ENCODE data around the gene PTPRCAP. TPM values are rescaled to one million over a fixed set of nuclear protein-coding genes. Genes with fewer than 3 reads are reported as not detected.

Gene PTPRCAP
- total and polyA plus RNA-seq, 2 experiments from 2014 or later = 0.43 TPM; not detected in 1

DNA sequence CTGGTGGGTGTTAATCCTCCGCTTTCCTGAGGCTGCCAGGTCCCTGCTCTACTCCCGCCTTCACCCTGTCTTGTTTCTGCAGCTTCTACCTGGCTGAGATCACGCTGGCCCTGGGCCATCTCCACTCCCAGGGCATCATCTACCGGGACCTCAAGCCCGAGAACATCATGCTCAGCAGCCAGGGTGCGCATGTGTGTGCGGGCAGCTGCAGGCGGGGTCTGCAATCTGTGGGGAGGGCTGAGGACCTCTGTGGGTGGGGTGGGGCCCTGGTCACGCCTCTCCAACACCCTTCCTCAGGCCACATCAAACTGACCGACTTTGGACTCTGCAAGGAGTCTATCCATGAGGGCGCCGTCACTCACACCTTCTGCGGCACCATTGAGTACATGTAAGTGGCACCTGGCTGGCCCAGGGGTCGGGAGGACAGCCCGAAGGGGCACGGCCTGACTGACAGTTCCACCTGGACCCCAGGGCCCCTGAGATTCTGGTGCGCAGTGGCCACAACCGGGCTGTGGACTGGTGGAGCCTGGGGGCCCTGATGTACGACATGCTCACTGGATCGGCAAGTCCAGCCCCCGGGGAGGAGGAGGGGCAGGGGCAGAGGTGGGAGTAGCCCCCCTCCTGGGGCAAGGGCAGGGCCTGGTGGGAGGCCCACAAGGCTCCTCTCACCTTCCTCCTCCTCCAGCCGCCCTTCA lies 4.7 kb downstream of the PTPRCAP start:
- 88 to 89% methylated on average over 18 to 21 of the region's 22 CpGs for WGBS, 2 experiments (ENCODE audit: low coverage in 1 of 2, low lambda C conversion rate in 2 of 2, missing lambda C conversion rate in 2 of 2)
- DNase-seq = no peak
- no peak overlapping the region for H2AFZ ChIP-seq
- no peaks in the 10 kb centered on the region; the same call in 1 of the 2 replicates for H3K36me3 ChIP-seq (ENCODE audit: low read depth)
- in situ Hi-C loops (cut with MboI) = no loop called here
- H3K79me2 ChIP-seq (ENCODE audit: insufficient read depth) = peaks cover 30% of the 10 kb centered on the region
- H3K9me3 ChIP-seq (ENCODE audit: low read depth) = no peaks in the 10 kb centered on the region
- no peak overlapping the region for H3K27ac ChIP-seq
- H3K9me2 ChIP-seq (ENCODE audit: insufficient read depth) = no peaks in the 10 kb centered on the region
- H3K4me2 ChIP-seq (ENCODE audit: unreplicated experiment) = no peak overlapping the region
- TF ChIP-seq EZH2 (IDR thresholded peaks at IDR 0.05; ENCODE audit: insufficient read depth, poor library complexity, severe bottlenecking) (no peak), EZH2phosphoT487 (IDR thresholded peaks at IDR 0.05; ENCODE audit: insufficient read depth, low read depth) (no peak)
- no peak overlapping the region for H3K9ac ChIP-seq
- no peaks in the 10 kb centered on the region for H3F3A ChIP-seq (ENCODE audit: insufficient read depth)
- peaks cover 7% of the 10 kb centered on the region for H3K4me1 ChIP-seq (ENCODE audit: insufficient read depth)
- no peaks in the 10 kb centered on the region for H3K27me3 ChIP-seq (replicated peaks; ENCODE audit: insufficient read depth)
- H4K20me1 ChIP-seq (ENCODE audit: insufficient read depth) = no peaks in the 10 kb centered on the region
- no peak overlapping the region for H3K4me3 ChIP-seq

DNA sequence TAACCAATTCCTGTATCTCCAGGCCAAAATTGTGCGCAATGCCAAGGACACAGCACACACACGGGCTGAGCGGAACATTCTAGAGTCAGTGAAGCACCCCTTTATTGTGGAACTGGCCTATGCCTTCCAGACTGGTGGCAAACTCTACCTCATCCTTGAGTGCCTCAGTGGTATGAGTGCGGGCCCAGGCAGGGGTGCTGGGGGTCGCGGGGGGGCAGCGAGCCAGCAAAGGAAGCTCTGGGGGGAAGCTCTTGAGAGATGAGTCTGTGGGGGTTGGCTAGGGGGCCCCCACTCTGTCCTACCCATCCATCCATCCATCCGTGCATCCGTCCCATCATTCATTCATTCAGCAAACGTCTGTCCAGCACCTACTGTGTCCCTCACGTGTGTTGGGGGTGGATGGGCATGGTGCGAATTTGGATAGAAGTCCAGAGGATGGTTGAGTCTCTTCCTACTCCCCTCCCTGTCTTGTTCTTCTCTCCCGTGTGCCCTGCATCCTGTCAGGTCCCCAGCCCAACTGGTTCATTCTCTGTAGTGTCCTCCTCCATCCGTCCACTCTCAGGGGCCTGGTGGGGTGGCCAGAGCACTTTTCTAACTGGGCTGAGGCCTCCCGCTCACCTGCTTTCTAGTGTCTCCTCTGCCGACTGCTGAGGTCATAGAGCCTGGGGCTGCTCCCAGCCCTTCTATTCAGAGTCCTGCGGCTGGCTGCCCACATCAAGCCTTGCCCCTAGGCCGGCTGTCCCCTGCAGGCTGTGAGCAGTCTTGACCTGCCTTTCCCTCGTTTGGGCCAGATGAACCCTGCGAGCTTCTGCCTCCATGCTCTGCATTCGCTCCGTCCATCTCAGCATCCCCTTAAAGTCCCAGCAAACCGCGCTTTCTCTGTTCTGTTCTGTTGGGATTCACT lies 5.9 kb downstream of the PTPRCAP start:
- H3K36me3 ChIP-seq (ENCODE audit: low read depth) = no peaks in the 10 kb centered on the region; the same call in 1 of the 2 replicates
- WGBS, 2 experiments (ENCODE audit: low coverage in 1 of 2, low lambda C conversion rate in 2 of 2, missing lambda C conversion rate in 2 of 2) = 88 to 90% methylated on average over 19 to 24 of the region's 24 CpGs
- H3K4me2 ChIP-seq (ENCODE audit: unreplicated experiment) = no peak overlapping the region
- H3K79me2 ChIP-seq (ENCODE audit: insufficient read depth) = peaks cover 30% of the 10 kb centered on the region
- no peaks in the 10 kb centered on the region for H3F3A ChIP-seq (ENCODE audit: insufficient read depth)
- DNase-seq = no peak
- no peaks in the 10 kb centered on the region for H4K20me1 ChIP-seq (ENCODE audit: insufficient read depth)
- TF ChIP-seq EZH2phosphoT487 (IDR thresholded peaks at IDR 0.05; ENCODE audit: insufficient read depth, low read depth) = no peak
- TF ChIP-seq EZH2 (IDR thresholded peaks at IDR 0.05; ENCODE audit: insufficient read depth, poor library complexity, severe bottlenecking) = no peak
- H3K27me3 ChIP-seq (replicated peaks; ENCODE audit: insufficient read depth) = no peaks in the 10 kb centered on the region
- peaks cover 7% of the 10 kb centered on the region for H3K4me1 ChIP-seq (ENCODE audit: insufficient read depth)
- H3K27ac ChIP-seq = no peak overlapping the region
- in situ Hi-C loops (cut with MboI) = no loop called here
- no peak overlapping the region for H3K9ac ChIP-seq
- no peak overlapping the region for H3K4me3 ChIP-seq
- H2AFZ ChIP-seq = no peak overlapping the region
- H3K9me2 ChIP-seq (ENCODE audit: insufficient read depth) = no peaks in the 10 kb centered on the region
- no peaks in the 10 kb centered on the region for H3K9me3 ChIP-seq (ENCODE audit: low read depth)

DNA sequence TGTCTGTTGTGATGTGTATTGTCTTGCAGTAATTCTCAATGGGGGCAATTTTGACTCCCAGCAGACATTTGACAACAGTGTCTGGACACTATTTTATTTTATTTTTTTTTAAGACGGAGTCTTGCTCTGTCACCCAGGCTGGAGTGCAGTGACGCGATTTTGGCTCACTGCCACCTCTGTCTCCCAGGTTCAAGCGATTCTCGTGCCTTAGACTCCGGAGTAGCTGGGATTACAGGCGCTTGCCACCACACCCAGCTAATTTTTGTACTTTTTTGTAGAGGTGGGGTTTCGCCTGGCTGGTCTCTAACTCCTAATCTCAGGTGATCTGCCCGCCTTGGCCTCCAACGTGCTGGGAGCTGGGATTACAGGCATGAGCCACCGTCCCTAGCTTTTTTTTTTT lies 7.8 kb downstream of the PTPRCAP start:
- no peaks in the 10 kb centered on the region for H4K20me1 ChIP-seq (ENCODE audit: insufficient read depth)
- peaks cover 7% of the 10 kb centered on the region for H3K4me1 ChIP-seq (ENCODE audit: insufficient read depth)
- peak overlapping the region; percentile 96 for H3K4me2 ChIP-seq (ENCODE audit: unreplicated experiment)
- TF ChIP-seq EZH2phosphoT487 (IDR thresholded peaks at IDR 0.05; ENCODE audit: insufficient read depth, low read depth) = no peak
- no peak for TF ChIP-seq EZH2 (IDR thresholded peaks at IDR 0.05; ENCODE audit: insufficient read depth, poor library complexity, severe bottlenecking)
- no peaks in the 10 kb centered on the region for H3F3A ChIP-seq (ENCODE audit: insufficient read depth)
- H2AFZ ChIP-seq = no peak overlapping the region
- no peaks in the 10 kb centered on the region for H3K36me3 ChIP-seq (ENCODE audit: low read depth)
- in situ Hi-C loops (cut with MboI) = no loop called here
- H3K27ac ChIP-seq = no peak overlapping the region
- H3K9me3 ChIP-seq (ENCODE audit: low read depth) = no peaks in the 10 kb centered on the region
- DNase-seq = no peak
- 77 to 80% methylated on average over 11 of the region's 11 CpGs for WGBS, 2 experiments (ENCODE audit: low coverage in 1 of 2, low lambda C conversion rate in 2 of 2, missing lambda C conversion rate in 2 of 2)
- H3K79me2 ChIP-seq (ENCODE audit: insufficient read depth) = peaks cover 30% of the 10 kb centered on the region
- H3K9me2 ChIP-seq (ENCODE audit: insufficient read depth) = no peaks in the 10 kb centered on the region
- no peak overlapping the region for H3K4me3 ChIP-seq
- H3K27me3 ChIP-seq (replicated peaks; ENCODE audit: insufficient read depth) = no peaks in the 10 kb centered on the region
- peak overlapping the region; percentile 91 for H3K9ac ChIP-seq

DNA sequence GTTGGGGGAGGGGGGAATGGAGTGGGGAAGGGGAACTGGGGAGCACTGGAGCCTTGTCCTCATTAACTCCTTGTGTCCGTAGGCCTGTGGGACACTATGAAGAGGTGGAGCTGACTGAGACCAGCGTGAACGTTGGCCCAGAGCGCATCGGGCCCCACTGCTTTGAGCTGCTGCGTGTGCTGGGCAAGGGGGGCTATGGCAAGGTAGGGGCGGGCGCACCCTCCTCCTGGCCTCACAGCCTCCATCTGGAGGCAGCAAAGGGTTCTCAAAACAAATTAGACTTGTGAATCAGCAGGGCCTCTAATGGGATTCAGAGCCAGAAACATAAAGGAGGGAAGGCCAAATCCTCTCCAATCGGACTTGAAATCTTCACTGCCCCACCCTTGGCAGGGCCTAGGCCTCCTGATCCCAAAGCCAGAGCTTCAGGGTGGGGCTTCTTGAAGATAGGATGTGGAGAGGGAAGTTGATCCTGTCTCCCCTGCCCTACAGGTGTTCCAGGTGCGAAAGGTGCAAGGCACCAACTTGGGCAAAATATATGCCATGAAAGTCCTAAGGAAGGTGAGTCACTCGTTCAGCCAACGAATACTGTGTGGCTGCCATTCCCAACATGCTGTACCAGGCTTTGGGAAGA lies 8.3 kb downstream of the PTPRCAP start:
- no peaks in the 10 kb centered on the region for H3K9me2 ChIP-seq (ENCODE audit: insufficient read depth)
- no peaks in the 10 kb centered on the region for H4K20me1 ChIP-seq (ENCODE audit: insufficient read depth)
- no peaks in the 10 kb centered on the region for H3K36me3 ChIP-seq (ENCODE audit: low read depth)
- H3K27ac ChIP-seq = peak overlapping the region; percentile 55
- TF ChIP-seq EZH2 (IDR thresholded peaks at IDR 0.05; ENCODE audit: insufficient read depth, poor library complexity, severe bottlenecking) (no peak), EZH2phosphoT487 (IDR thresholded peaks at IDR 0.05; ENCODE audit: insufficient read depth, low read depth) (no peak)
- H3K4me1 ChIP-seq (ENCODE audit: insufficient read depth) = peaks cover 7% of the 10 kb centered on the region
- H3K27me3 ChIP-seq (replicated peaks; ENCODE audit: insufficient read depth) = no peaks in the 10 kb centered on the region
- H3K4me3 ChIP-seq = peak overlapping the region; percentile 98
- no peaks in the 10 kb centered on the region for H3F3A ChIP-seq (ENCODE audit: insufficient read depth)
- no peaks in the 10 kb centered on the region for H3K9me3 ChIP-seq (ENCODE audit: low read depth)
- peak overlapping the region; percentile 99; the same call in 1 of the 2 replicates for H2AFZ ChIP-seq
- 43 to 54% methylated on average over 8 to 12 of the region's 12 CpGs for WGBS, 2 experiments (ENCODE audit: low coverage in 1 of 2, low lambda C conversion rate in 2 of 2, missing lambda C conversion rate in 2 of 2)
- H3K9ac ChIP-seq = peak overlapping the region; percentile 91
- DNase-seq = peak; percentile 43
- in situ Hi-C loops (cut with MboI) = no loop called here
- H3K4me2 ChIP-seq (ENCODE audit: unreplicated experiment) = peak overlapping the region; percentile 96
- peaks cover 30% of the 10 kb centered on the region for H3K79me2 ChIP-seq (ENCODE audit: insufficient read depth)

Data from GM23248 (cell line).